Peyer's patch (tissue), 4 donors: ENCODE data around the gene USP6.
"Not testable (repeated sequence)": the region's sequence is repeated elsewhere in the genome, so short reads cannot be mapped to it uniquely, and the experiment has no call there.

Experiments
- CTCF ChIP-seq, 6 experiments: fragments of 450-650 bp in 4 of 6; fragments of 200-600 bp in 2 of 6; sonication (generic) in 1 of 6; IDR thresholded peaks; one replicate each; pipeline ENCODE4 v1.5.1; 2017 to 2019; ENCODE audit warnings: antibody characterized with exemption in 6 of 6, mild to moderate bottlenecking in 3 of 6, moderate library complexity in 1 of 6
- POLR2A ChIP-seq, 2 donors: fragments of 450-650 bp; IDR thresholded peaks; one replicate each; pipeline ENCODE4 v1.5.1; 2017; ENCODE audit warnings: antibody characterized with exemption in 2 of 2, mild to moderate bottlenecking in 2 of 2, moderate library complexity in 2 of 2

- TF ChIP-seq CTCF, POLR2A (IDR thresholded peaks at IDR 0.05): not testable (repeated sequence)
Measured at GRCh38 chr17:5221912-5222311, 106.1 kb downstream of the USP6 start.
